Hepatocyte (in vitro differentiated cells): ENCODE data around the gene REELD1.

Experiments
- CTCF ChIP-seq: fragments of 200-600 bp; sonication (generic); IDR thresholded peaks from 2 replicates; pipeline ENCODE4 v1.5.1; 2016; ENCODE audit warnings: antibody characterized with exemption, mild to moderate bottlenecking; ENCODE audit not compliant: poor library complexity
- EZH2 ChIP-seq: fragments of 200-600 bp; sonication (generic); IDR thresholded peaks from 2 replicates; pipeline ENCODE4 v1.6.1; 2016; ENCODE audit warnings: antibody characterized with exemption, mild to moderate bottlenecking, borderline replicate concordance

DNA sequence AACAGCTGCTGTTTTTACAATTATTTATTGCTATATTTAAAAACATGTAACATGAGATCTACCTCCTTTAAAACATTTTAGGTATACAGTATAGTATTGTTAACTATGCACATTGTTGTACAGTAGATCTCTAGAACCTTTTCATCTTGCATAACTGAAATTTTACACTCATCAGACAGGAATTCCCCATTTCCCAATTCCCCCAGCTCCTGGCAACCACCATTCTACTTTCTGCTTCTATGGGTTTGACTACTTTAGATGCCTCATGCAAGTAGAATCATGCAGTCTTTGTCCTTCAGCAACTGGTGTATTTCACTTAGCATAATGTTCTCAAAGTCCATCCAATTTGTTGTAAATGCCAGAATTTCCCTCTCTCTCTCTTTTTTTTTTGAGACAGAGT is 48.5 kb upstream of the REELD1 start:
- no peak for TF ChIP-seq CTCF
- TF ChIP-seq EZH2: no peak
